Cardiac septum (tissue), 1 donor: ENCODE data around the gene KLF7. TPM values are rescaled to one million over a fixed set of nuclear protein-coding genes. Genes with fewer than 3 reads are reported as not detected.

Experiments
- DNase-seq: peaks from one replicate; pipeline ENCODE4 v3.0.0-alpha.2; 2020; ENCODE audit warnings: low spot score
- intact Hi-C: fragments of 100-400 bp; cut with DNase I; formaldehyde crosslinking; loops from one replicate; pipeline ENCODE4 v1.14.0; 2022
- total RNA-seq: library from RNA; stranded (reverse); fragmentation: NEBNext Ultra II Directional; extraction: Animal tissue kit (Norgen Biotek cat#: 25700); gene quantifications from one replicate; pipeline ENCODE4 v1.2.1, GENCODE V29; 2021
- donor health status: DM: no; HTN: no; CAD: no.

Gene KLF7
- total RNA-seq, 1 donor from 2014 or later, result 34.4 TPM

GRCh38 chr2:207173641-207174040 lies 7.9 kb upstream of the KLF7 start:
- DNase-seq, result no peak
- intact Hi-C loops, result no loop called here

GRCh38 chr2:207167099-207167923 lies 1.6 kb upstream of the KLF7 start:
- no peak for DNase-seq
- intact Hi-C loops, result loop anchor here (2.0 to 5.0 kb wide), 6 partner anchors 35 to 365 kb away; no protein-coding TSS in a partner anchor

DNA sequence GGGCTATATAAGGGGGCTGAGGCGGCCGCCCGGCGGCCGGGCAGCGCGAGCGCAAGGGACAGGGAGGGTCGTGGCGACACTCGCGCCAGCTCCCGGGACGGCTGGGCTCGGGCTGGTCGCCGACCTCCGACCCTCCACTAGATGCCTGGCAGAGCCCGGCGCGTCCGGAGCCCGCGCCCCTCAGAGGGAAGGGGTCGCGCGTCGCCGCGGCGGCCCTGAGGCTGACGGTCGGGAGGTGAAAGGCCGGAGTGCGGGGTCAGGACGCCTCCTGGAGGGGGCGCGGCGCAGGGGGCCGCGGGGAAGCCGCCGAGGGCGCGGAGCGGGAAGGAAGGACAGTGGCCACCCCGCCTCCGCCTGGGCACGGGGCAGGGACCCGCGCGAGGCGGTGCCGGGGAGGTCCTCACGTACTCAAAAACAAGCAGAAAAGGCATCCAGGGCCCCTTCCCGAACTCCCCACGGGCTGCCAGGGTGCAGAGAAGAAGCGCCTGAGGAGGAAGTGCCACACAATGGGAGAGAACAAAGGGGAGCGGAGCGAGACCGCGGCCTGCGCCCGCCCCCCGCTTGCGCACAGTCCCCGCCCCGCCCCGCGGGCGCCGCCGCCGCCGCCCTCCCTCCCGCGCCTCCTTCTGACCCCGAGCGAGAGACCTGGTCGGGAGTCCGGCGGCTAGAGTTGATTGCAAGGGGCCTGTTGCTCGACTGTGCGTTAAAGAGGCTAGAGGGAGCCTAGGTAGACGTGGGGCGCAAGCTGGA lies 776 bp upstream of the KLF7 start:
- DNase-seq, result peak; percentile 92
- intact Hi-C loops, result loop anchor here (1.0 to 5.0 kb wide), 7 partner anchors 34 to 364 kb away; no protein-coding TSS in a partner anchor

- peak; percentile 100 for DNase-seq
- intact Hi-C loops, result loop anchor here (1.0 to 5.0 kb wide), 7 partner anchors 34 to 364 kb away; no protein-coding TSS in a partner anchor
Measured at GRCh38 chr2:207166039-207166348, 246 bp upstream of the KLF7 start.

DNA sequence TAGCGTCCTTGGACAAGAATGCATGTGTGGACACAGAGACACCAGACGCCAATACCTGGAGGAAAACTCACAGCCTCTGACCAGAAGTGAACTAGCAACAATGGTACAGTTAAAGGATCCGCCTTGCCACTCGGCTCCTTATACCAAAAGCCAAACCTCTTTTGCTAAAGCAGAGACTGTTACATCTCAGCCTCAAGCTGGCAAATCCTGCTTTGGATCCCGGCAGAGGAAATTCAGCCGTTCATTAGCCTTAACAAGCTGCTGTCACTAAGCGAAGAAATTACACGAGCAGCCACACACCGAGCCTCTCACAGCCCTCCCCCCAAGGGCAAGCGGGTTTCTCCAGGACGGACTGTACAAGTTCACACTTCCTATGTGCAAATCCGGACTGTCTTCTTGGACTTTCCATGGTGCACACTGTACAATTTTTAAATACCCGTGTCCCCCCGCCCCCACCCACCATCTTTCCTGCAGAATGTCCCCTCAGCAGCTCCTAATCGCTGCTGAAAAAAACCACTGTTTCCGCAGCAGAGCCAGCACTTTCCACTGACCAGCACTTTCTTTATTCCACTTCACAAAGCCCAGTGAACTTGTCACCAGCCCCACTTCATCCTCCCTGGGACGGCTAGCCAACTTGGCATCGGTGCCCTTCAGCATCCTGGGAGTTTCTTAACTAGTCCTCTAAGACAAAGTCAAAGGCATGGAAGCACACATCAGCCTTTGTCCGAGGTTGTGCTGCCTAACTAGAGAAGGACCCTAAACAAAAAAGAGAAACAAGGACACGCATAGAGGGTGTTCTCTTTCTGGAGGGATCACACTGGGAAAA lies 1.5 kb downstream of the KLF7 start:
- DNase-seq, result peak; percentile 89
- intact Hi-C loops, result loop anchor here (1.0 kb wide), 1 partner anchor 21 kb away; no protein-coding TSS in a partner anchor

GRCh38 chr2:207163756-207164005 lies 2.1 kb downstream of the KLF7 start:
- no peak for DNase-seq
- intact Hi-C loops, result loop anchor here (1.0 to 2.0 kb wide), 2 partner anchors 20 to 73 kb away; no protein-coding TSS in a partner anchor

DNA sequence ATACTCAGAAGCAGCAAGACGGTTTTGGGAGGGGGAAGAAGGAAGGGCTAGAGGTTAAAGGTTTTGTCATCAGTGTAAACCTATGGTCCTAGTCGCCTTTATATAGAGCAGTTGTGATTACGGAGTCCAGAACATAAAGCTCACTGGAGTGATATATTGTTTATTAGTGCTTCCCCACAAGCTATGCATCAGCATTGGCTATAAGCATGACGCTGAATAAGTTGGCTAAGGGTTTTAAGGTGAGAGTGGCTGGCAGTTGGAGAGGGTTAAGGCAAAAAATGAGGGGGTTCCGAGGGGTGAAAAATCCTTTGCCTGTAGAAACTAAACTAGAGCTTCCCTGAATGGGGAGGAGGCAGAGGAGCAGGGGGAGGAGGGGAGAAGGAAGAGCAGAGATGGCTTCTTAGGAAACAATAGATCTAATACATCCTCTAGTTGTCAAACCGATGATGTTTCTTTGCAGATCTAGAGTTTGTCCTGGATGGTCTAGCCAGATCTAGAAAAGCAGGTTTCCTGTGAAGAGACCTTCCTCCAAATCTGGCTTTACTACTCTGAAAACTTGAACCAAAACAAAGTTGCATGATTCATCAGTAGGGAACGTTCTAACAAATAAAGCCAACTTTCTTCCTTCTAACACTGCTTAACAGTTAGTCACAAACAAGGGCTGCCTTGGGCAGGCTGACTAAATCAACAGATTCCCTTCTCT lies 2.5 kb downstream of the KLF7 start:
- DNase-seq, result peak; percentile 76
- intact Hi-C loops, result loop anchor here (2.0 kb wide), 1 partner anchor 72 kb away; no protein-coding TSS in a partner anchor

DNA sequence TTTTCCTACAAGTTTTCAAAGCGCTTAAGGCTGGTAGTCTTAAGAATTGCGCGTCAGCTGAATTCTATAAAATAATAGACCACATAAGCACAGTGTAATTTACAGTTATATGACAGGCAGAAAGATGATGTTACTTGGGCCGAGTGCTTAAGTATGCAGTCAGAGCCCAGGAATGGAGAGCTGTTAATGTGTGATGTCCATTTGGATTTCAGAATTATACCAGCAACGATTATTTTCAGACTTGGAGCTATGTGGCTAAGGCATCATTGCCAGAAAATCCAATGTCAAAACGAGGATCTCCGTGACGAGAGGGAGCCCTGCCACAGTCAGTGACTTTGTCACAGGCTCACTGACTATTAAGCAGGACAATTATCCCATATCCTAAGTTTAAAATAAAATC lies 3.4 kb downstream of the KLF7 start:
- intact Hi-C loops, result loop anchor here (2.0 kb wide), 1 partner anchor 72 kb away; no protein-coding TSS in a partner anchor
- DNase-seq, result no peak

- DNase-seq, result no peak
- intact Hi-C loops, result loop anchor here (2.0 kb wide), 1 partner anchor 71 kb away; no protein-coding TSS in a partner anchor
Measured at GRCh38 chr2:207161247-207162123, 4.3 kb downstream of the KLF7 start.

DNA sequence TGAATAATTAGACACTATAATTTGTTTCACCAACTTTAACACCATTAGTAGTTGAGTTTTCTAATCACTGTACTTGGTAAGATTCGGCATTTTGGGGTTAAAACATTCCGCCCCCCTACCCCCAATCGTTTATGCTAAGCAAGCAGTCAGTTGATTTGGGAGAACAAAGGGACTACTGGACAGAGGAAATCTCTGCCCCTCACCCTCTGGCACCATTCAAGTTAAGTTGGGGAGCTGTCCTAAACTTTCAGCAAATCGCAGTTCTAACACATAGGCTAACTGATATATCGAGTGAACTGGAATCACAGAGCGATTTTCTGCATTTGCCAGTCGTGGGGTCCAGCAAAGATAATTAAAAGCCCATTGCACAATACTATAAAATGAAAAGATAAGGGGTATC lies 5.6 kb downstream of the KLF7 start:
- intact Hi-C loops, result no loop called here
- DNase-seq, result no peak

DNA sequence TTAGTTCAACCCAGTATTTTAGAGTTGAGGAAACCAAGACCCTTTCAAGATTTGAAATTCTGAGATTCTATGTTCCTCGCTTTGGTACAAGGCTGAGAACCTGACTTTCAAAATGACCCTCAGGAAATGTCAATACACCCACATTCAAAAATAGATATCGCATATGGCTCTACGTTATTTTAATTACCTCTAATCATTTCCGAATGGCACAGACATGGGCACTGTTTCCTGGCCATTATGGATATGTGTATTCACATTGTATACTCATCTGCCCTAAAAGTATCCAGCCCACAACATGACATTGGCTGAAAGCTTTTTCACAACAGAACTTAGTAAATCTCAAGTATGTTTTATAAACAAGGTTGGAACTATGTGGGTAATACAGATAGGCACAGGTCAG lies 6.7 kb downstream of the KLF7 start:
- no peak for DNase-seq
- intact Hi-C loops, result no loop called here

- intact Hi-C loops, result no loop called here
- DNase-seq, result no peak
Measured at GRCh38 chr2:207157731-207158130, 8.0 kb downstream of the KLF7 start.

- DNase-seq, result no peak
- intact Hi-C loops, result no loop called here
Measured at GRCh38 chr2:207157162-207157481, 8.6 kb downstream of the KLF7 start.

GRCh38 chr2:207156451-207157161 lies 9.1 kb downstream of the KLF7 start:
- no peak for DNase-seq
- intact Hi-C loops, result no loop called here

DNA sequence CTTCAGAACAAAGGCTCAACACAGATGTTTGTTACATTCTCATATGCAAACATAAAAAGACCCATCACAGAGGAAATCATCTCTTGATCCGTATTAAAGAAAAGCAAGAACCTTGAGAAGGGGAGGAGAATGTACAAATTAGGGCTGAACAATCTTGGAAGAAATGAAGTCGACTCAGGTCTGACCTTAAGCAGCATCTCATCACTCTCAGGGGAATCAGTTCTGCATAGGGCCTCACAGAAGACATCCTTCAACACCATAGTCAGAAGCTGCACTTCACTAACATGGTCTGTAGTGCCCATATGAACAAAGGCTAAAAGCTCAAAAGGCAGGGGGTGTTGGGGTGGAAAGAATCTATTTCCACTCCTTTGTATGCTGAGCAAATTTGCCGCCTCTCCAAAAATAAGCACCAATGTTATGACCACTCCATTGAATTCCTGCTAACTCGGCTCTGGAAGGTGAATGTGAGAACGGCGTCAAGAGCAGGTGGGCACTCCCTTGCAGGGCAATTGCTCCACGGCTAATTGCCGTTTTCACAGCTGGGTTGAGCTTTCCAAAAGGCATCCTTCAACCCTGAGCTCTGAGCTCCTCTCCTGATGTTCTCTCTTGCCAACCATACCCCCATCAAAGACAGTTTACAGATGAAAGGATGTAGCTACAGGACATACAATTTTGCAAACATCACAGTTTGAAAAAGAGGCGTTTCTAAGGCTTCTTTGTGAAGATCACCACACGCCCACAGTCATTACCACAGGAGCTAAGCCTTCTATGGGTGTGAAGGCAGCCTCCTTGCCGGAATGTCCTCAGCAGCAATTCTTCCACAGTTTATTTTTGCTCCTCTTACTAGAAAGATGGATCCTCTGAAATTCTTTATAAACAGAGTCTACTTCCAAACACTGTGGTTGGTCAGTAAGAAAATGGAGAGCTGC lies 10.0 kb downstream of the KLF7 start:
- intact Hi-C loops, result no loop called here
- DNase-seq, result no peak

DNA sequence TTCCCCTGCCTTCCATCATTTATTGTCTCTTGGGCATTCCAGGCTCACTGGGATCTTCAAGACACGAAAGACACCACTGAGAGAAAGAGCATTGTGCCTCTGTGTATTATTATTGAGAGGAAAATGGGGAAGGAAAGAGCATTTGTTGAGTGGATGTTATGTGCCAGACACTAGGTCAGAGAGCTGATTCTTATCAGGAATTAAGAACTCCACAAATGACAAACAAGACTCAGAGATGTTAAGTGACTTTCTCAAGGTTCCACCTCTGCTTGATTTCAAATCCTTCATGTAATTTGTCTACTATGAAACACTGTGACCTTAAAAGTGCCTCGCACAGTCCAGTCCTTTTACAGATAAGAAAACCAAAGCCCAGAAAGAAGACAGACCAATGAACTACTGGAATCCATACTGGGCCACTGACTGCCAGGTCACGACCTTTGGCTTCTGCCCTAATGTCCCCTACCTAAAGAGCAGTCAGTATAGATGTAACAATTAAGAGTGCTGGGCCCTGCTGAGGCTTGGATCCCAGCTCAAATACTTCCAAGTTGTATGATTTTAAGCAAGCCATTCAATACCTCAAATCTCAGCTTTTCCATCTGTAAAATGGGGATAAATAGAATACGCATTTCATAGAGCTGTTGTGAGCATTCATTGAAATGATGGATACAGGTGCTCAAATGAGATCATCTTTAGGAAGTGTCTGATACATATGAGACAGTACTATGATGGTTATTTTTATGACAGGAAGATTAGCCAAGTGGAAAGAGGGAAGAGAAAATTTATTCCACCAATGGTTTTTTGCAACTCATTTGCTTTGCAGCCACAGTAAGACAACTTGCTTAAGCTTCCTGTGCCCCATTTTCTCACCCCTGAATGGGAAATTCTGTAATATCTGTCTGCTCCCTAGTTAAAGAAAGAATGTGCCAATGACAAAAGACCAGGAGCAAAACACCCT lies 10.9 kb downstream of the KLF7 start:
- DNase-seq, result no peak
- intact Hi-C loops, result no loop called here
